Stimulated activated CD4-positive, alpha-beta T cell treated with anti-CD3 and anti-CD28 coated beads, Interleukin-2, amount 100 ng/mL, for 24 hours (primary cell): ENCODE results near the gene LIN28B.

Source experiments
- DNase-seq, 2 donors: peaks; one replicate each; pipeline ENCODE4 v3.0.0-alpha.2; 2020

The LIN28B gene

GRCh38 chr6:105116150-105116549 is 159.2 kb downstream of the LIN28B start:
- DNase-seq = no peak

GRCh38 chr6:105120570-105120969 is 163.7 kb downstream of the LIN28B start:
- DNase-seq = no peak

GRCh38 chr6:105121981-105122380 is 165.1 kb downstream of the LIN28B start:
- DNase-seq = no peak

GRCh38 chr6:105122717-105123116 is 165.8 kb downstream of the LIN28B start:
- no peak for DNase-seq
